SK-N-SH (cell line): ENCODE results near the gene CSKMT. TPM values are rescaled to one million over a fixed set of nuclear protein-coding genes. Genes with fewer than 3 reads are reported as not detected.

Source experiments
- CTCF ChIA-PET: fragments of 300-600, 350-600 bp; formaldehyde crosslinking; extraction: SDS; loops from one replicate; lab custom pipeline; 2021; lab: Yijun Ruan, JAX
- POLR2A ChIA-PET: fragments of 350-600 bp; sonication (Branson Sonifier 250); formaldehyde crosslinking; extraction: SDS; loops from one replicate; lab custom pipeline; 2020; ENCODE audit warnings: antibody characterized with exemption, inconsistent platforms; lab: Yijun Ruan, JAX
- DNase-seq: peaks from one replicate; pipeline ENCODE4 v3.0.0; 2012
- H2AFZ ChIP-seq: fragments of 200-600 bp; sonication (generic); 2 replicates; pipeline ENCODE4 v1.8.1; 2016; ENCODE audit warnings: antibody characterized with exemption, mild to moderate bottlenecking, low read depth
- H3F3A ChIP-seq: fragments of 200-600 bp; sonication (generic); replicated peaks from 2 replicates; pipeline ENCODE3; 2016; ENCODE audit warnings: antibody characterized with exemption, mild to moderate bottlenecking; ENCODE audit not compliant: insufficient read depth
- H3K27ac ChIP-seq, 2 experiments: fragments of 200-500 bp in 1 of 2; fragments of 200-600 bp in 1 of 2; sonication (Bioruptor generic) in 1 of 2; sonication (generic), shearing (Covaris generic) in 1 of 2; 2 replicates each; pipeline versions ENCODE4 v1.5.1 to v1.6.1; 2014 to 2016; ENCODE audit warnings: low read depth in 2 of 2, inconsistent platforms in 1 of 2, low read length in 1 of 2, mild to moderate bottlenecking in 1 of 2, mixed read lengths in 1 of 2
- H3K27me3 ChIP-seq: fragments of 200-600 bp; sonication (generic), shearing (Covaris generic); 2 replicates; pipeline ENCODE4 v1.6.1; 2016; ENCODE audit warnings: mixed run types; ENCODE audit not compliant: insufficient read depth
- H3K36me3 ChIP-seq, 2 experiments: fragments of 200-500 bp in 1 of 2; fragments of 200-600 bp in 1 of 2; sonication (Bioruptor generic) in 1 of 2; sonication (generic) in 1 of 2; replicated peaks in 1 of 2; 2 replicates each; pipeline versions ENCODE3 to v1.5.1; 2014 to 2016; ENCODE audit warnings: low read length in 1 of 2, mild to moderate bottlenecking in 1 of 2; ENCODE audit not compliant: insufficient read depth in 2 of 2, control insufficient read depth in 1 of 2
- H3K4me1 ChIP-seq, 2 experiments: fragments of 200-500 bp in 1 of 2; fragments of 200-600 bp in 1 of 2; sonication (Bioruptor generic) in 1 of 2; sonication (generic), shearing (Covaris generic) in 1 of 2; 2 replicates each; pipeline versions ENCODE4 v1.5.1 to v1.6.1; 2014 to 2016; ENCODE audit warnings: low read depth in 1 of 2, low read length in 1 of 2, mixed run types in 1 of 2; ENCODE audit not compliant: insufficient read depth in 2 of 2, control insufficient read depth in 1 of 2
- H3K4me2 ChIP-seq: fragments of 200-600 bp; sonication (generic), shearing (Covaris generic); 2 replicates; pipeline ENCODE4 v1.6.1; 2017; ENCODE audit warnings: mixed run types
- H3K4me3 ChIP-seq, 2 experiments: fragments of 200-500 bp in 1 of 2; fragments of 200-600 bp in 1 of 2; sonication (Bioruptor generic) in 1 of 2; sonication (generic), shearing (Covaris generic) in 1 of 2; 2 replicates each; pipeline versions ENCODE4 v1.5.1 to v1.8.1; 2014 to 2016; ENCODE audit warnings: low read depth in 2 of 2, inconsistent platforms in 1 of 2, low read length in 1 of 2, mild to moderate bottlenecking in 1 of 2, mixed read lengths in 1 of 2, moderate library complexity in 1 of 2
- H3K79me2 ChIP-seq: fragments of 200-600 bp; sonication (generic); 2 replicates; pipeline ENCODE4 v1.8.1; 2017; ENCODE audit warnings: mild to moderate bottlenecking; ENCODE audit not compliant: insufficient read depth
- H3K9ac ChIP-seq: fragments of 200-600 bp; sonication (generic); 2 replicates; pipeline ENCODE4 v1.6.1; 2017; ENCODE audit warnings: mixed run types
- H3K9me2 ChIP-seq: fragments of 200-600 bp; sonication (generic); 2 replicates; pipeline ENCODE4 v1.6.1; 2017; ENCODE audit warnings: mixed run types
- H3K9me3 ChIP-seq: fragments of 200-600 bp; sonication (generic); 2 replicates; pipeline ENCODE4 v1.6.1; 2017; ENCODE audit warnings: mixed run types, mild to moderate bottlenecking, moderate library complexity
- H4K20me1 ChIP-seq: fragments of 200-600 bp; sonication (generic); 2 replicates; pipeline ENCODE4 v1.6.1; 2017; ENCODE audit warnings: mild to moderate bottlenecking, mixed run types; ENCODE audit not compliant: insufficient read depth
- ELF1 ChIP-seq: IDR thresholded peaks from 2 replicates; pipeline ENCODE4 v1.4.0; 2012
- EP300 ChIP-seq, 2 experiments: IDR thresholded peaks; 2 replicates each; pipeline versions ENCODE4 v1.4.0 to v1.6.1; 2012; ENCODE audit warnings: borderline replicate concordance in 1 of 2, low read depth in 1 of 2, low read length in 1 of 2
- EZH2phosphoT487 ChIP-seq: fragments of 200-600 bp; sonication (generic); IDR thresholded peaks from 2 replicates; pipeline ENCODE4 v1.6.1; 2017; ENCODE audit warnings: low read depth, mixed run types, mild to moderate bottlenecking, antibody characterized with exemption, moderate library complexity, borderline replicate concordance
- FOXJ3 ChIP-seq: sonication (generic); formaldehyde crosslinking; IDR thresholded peaks from 2 replicates; pipeline ENCODE4 v1.5.1; 2020; ENCODE audit warnings: mild to moderate bottlenecking, missing genetic modification reagents
- GABPA ChIP-seq: IDR thresholded peaks from 2 replicates; pipeline ENCODE4 v1.4.0; 2012; ENCODE audit warnings: low read depth, mild to moderate bottlenecking
- JUND ChIP-seq: IDR thresholded peaks from 2 replicates; pipeline ENCODE4 v1.4.0; 2012
- NFIC ChIP-seq: IDR thresholded peaks from 2 replicates; pipeline ENCODE4 v1.4.0; 2012; ENCODE audit warnings: borderline replicate concordance
- NRF1 ChIP-seq: IDR thresholded peaks from 2 replicates; pipeline ENCODE4 v1.6.1; 2012; ENCODE audit warnings: low read depth, mild to moderate bottlenecking, low read length
- POLR2AphosphoS5 ChIP-seq: IDR thresholded peaks from 2 replicates; pipeline ENCODE4 v1.6.1; 2012; ENCODE audit warnings: low read depth, low read length
- RAD21 ChIP-seq: IDR thresholded peaks from 2 replicates; pipeline ENCODE4 v1.6.1; 2012; ENCODE audit warnings: mild to moderate bottlenecking, low read length
- RXRA ChIP-seq: IDR thresholded peaks from 2 replicates; pipeline ENCODE4 v1.4.0; 2012; ENCODE audit warnings: low read depth, mild to moderate bottlenecking, borderline replicate concordance
- SIN3A ChIP-seq: IDR thresholded peaks from 2 replicates; pipeline ENCODE4 v1.6.1; 2012; ENCODE audit warnings: low read depth, mild to moderate bottlenecking, low read length, moderate library complexity, borderline replicate concordance
- TAF1 ChIP-seq: IDR thresholded peaks from 2 replicates; pipeline ENCODE4 v1.6.1; 2012; ENCODE audit warnings: low read depth, mild to moderate bottlenecking, low read length, moderate library complexity, borderline replicate concordance
- TEAD4 ChIP-seq: IDR thresholded peaks from 2 replicates; pipeline ENCODE4 v1.4.0; 2012; ENCODE audit warnings: mild to moderate bottlenecking, borderline replicate concordance; ENCODE audit not compliant: insufficient read depth
- YY1 ChIP-seq: IDR thresholded peaks from 2 replicates; pipeline ENCODE4 v1.4.0; 2012; ENCODE audit warnings: low read depth, mild to moderate bottlenecking
- WGBS: methylation state at CpG from one replicate; pipeline ENCODE4 v1.1.6; 2017; ENCODE audit warnings: low lambda C conversion rate; 5-methylcytosine and 5-hydroxymethylcytosine counted together
- polyA plus RNA-seq, 3 experiments: library from polyadenylated mRNA; depleted of rRNA; stranded (reverse); fragments of >200 nt; gene quantifications; 2 replicates each; pipeline ENCODE4 v1.2.3, GENCODE V29; 2012
- TF ChIP-seq, protein P1 (sequence below): IDR thresholded peaks from 2 replicates; pipeline ENCODE4 v1.4.0; 2012; ENCODE audit warnings: low read depth
- TF ChIP-seq, protein P2 (sequence below): fragments of 150-350 bp; IDR thresholded peaks from 2 replicates; pipeline ENCODE4 v1.6.1; 2016; ENCODE audit warnings: mild to moderate bottlenecking, low read depth, low read length
- TF ChIP-seq, protein P3 (sequence below): IDR thresholded peaks from 2 replicates; pipeline ENCODE4 v1.6.1; 2012; ENCODE audit warnings: mild to moderate bottlenecking, low read depth, low read length, moderate library complexity
- TF ChIP-seq, protein P4 (sequence below): fragments of 200-600 bp; sonication (generic); IDR thresholded peaks from 2 replicates; pipeline ENCODE4 v1.6.1; 2017; ENCODE audit warnings: antibody characterized with exemption, mild to moderate bottlenecking, moderate library complexity

Gene CSKMT
- polyA plus RNA-seq, 1 of the 3 experiments (the other 2 are of a cell fraction), result 11.1 TPM

DNA sequence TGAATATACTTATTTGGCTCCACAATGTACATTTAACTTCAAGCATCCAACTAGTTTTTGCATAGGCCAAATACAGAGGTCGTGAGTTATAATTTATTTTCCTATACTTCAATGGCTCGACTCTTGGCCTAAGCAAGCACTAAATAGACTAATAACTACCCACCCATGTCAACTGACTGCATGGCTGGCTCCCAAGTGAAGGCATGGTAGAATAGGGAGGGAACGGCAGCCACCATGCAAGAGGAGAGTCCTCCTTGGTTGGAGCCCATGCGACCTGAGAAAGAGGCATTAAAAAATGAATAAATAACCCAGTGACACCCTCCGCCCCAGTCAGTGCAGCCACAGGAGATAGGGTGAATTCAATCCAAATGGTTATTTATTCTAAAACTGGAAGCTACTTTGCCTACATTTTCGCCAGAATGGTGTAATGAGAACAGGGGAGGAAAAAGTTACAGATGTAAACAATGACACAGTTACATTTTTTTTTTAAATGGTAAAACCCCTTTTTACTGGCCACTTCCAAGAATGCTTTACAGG, 47.2 kb downstream of the CSKMT start:
- Histone ChIP-seq H2AFZ (no peak overlapping the region), H3K27me3 (no peaks in the 10 kb centered on the region), H3K9ac (no peak overlapping the region), H3K4me1 (peaks cover 15 to 26% of the 10 kb centered on the region in 2 experiments; a peak in 3 of 4 replicates), H3F3A (peaks cover 68% of the 10 kb centered on the region), H3K27ac (no peak overlapping the region), H3K9me3 (no peaks in the 10 kb centered on the region), H3K36me3 (peaks cover 59 to 68% of the 10 kb centered on the region in 2 experiments), H3K9me2 (no peaks in the 10 kb centered on the region), H3K4me3 (no peak overlapping the region), H3K4me2 (no peak overlapping the region), H3K79me2 (peaks cover 24% of the 10 kb centered on the region), H4K20me1 (no peaks in the 10 kb centered on the region)
- no peak for TF ChIP-seq EP300 (IDR thresholded peaks at IDR 0.05; ENCODE audit: borderline replicate concordance in 1 of 2, low read depth in 1 of 2, low read length in 1 of 2)
- no peak for TF ChIP-seq RXRA
- TF ChIP-seq YY1, result no peak
- TF ChIP-seq, protein P1, sequence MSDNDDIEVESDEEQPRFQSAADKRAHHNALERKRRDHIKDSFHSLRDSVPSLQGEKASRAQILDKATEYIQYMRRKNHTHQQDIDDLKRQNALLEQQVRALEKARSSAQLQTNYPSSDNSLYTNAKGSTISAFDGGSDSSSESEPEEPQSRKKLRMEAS, result no peak
- no peak for TF ChIP-seq JUND
- TF ChIP-seq ELF1, result no peak
- no peak for TF ChIP-seq GABPA
- TF ChIP-seq, protein P2, sequence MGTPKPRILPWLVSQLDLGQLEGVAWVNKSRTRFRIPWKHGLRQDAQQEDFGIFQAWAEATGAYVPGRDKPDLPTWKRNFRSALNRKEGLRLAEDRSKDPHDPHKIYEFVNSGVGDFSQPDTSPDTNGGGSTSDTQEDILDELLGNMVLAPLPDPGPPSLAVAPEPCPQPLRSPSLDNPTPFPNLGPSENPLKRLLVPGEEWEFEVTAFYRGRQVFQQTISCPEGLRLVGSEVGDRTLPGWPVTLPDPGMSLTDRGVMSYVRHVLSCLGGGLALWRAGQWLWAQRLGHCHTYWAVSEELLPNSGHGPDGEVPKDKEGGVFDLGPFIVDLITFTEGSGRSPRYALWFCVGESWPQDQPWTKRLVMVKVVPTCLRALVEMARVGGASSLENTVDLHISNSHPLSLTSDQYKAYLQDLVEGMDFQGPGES, result no peak
- no peak for TF ChIP-seq EZH2phosphoT487
- no peak for TF ChIP-seq POLR2AphosphoS5
- ChIA-PET CTCF (interaction anchor here (1.5 kb wide), 1 partner anchor 57 kb away, joined by 4 read pairs; no protein-coding TSS in a partner anchor), POLR2A (no interaction called here)
- no peak for DNase-seq
- 92% methylated on average over 6 of the region's 6 CpGs for WGBS

DNA sequence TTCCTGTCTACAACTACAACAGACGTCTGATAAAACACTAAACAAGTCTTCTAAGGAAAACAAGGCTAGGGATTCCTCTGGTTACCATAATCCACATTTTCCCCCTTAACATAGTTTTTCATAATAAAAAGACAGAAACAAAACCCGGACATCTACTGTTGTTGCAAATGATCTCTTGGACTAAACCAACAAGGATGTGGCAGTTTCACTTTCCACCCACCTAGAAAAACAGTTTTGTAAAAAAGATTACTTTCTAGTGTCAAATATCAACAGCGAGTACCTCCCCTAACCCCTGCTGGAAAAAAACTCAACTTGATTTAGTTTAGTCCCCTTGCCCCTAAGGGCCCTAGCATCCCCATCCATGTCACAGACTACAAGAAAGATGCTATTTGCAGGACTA, 47.7 kb downstream of the CSKMT start:
- H4K20me1 ChIP-seq, result no peaks in the 10 kb centered on the region
- H3K79me2 ChIP-seq, result peaks cover 29% of the 10 kb centered on the region
- H3K4me1 ChIP-seq, result peaks cover 15 to 21% of the 10 kb centered on the region in 2 experiments; a peak in 3 of 4 replicates
- H3K36me3 ChIP-seq, result peaks cover 64 to 71% of the 10 kb centered on the region in 2 experiments
- no peaks in the 10 kb centered on the region for H3K9me3 ChIP-seq
- no peak overlapping the region for H3K4me2 ChIP-seq
- 92% methylated on average over 3 of the region's 3 CpGs for WGBS
- H3F3A ChIP-seq, result peaks cover 68% of the 10 kb centered on the region
- CTCF ChIA-PET, result interaction anchor here (1.1 to 1.5 kb wide), 2 partner anchors 8 to 57 kb away, joined by 3 to 4 read pairs; no protein-coding TSS in a partner anchor
- POLR2A ChIA-PET, result no interaction called here
- no peaks in the 10 kb centered on the region for H3K27me3 ChIP-seq
- no peak overlapping the region for H3K9ac ChIP-seq
- no peak overlapping the region for H2AFZ ChIP-seq
- no peak for DNase-seq
- H3K4me3 ChIP-seq, result no peak overlapping the region
- H3K9me2 ChIP-seq, result no peaks in the 10 kb centered on the region
- no peak overlapping the region; a peak in 1 of 4 replicates for H3K27ac ChIP-seq
- TF ChIP-seq NFIC, result no peak
- TF ChIP-seq, protein P2, result no peak
- no peak for TF ChIP-seq JUND
- TF ChIP-seq RAD21, result no peak
- TF ChIP-seq FOXJ3 (CRISPR knock-in tag), result no peak
- no peak for TF ChIP-seq SIN3A
- TF ChIP-seq, protein P3, sequence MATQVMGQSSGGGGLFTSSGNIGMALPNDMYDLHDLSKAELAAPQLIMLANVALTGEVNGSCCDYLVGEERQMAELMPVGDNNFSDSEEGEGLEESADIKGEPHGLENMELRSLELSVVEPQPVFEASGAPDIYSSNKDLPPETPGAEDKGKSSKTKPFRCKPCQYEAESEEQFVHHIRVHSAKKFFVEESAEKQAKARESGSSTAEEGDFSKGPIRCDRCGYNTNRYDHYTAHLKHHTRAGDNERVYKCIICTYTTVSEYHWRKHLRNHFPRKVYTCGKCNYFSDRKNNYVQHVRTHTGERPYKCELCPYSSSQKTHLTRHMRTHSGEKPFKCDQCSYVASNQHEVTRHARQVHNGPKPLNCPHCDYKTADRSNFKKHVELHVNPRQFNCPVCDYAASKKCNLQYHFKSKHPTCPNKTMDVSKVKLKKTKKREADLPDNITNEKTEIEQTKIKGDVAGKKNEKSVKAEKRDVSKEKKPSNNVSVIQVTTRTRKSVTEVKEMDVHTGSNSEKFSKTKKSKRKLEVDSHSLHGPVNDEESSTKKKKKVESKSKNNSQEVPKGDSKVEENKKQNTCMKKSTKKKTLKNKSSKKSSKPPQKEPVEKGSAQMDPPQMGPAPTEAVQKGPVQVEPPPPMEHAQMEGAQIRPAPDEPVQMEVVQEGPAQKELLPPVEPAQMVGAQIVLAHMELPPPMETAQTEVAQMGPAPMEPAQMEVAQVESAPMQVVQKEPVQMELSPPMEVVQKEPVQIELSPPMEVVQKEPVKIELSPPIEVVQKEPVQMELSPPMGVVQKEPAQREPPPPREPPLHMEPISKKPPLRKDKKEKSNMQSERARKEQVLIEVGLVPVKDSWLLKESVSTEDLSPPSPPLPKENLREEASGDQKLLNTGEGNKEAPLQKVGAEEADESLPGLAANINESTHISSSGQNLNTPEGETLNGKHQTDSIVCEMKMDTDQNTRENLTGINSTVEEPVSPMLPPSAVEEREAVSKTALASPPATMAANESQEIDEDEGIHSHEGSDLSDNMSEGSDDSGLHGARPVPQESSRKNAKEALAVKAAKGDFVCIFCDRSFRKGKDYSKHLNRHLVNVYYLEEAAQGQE, result no peak
- no peak for TF ChIP-seq EP300 (IDR thresholded peaks at IDR 0.05; ENCODE audit: borderline replicate concordance in 1 of 2, low read depth in 1 of 2, low read length in 1 of 2)
- TF ChIP-seq TAF1, result no peak
- no peak for TF ChIP-seq TEAD4
- TF ChIP-seq NRF1, result no peak
- no peak for TF ChIP-seq YY1
- TF ChIP-seq, protein P4, sequence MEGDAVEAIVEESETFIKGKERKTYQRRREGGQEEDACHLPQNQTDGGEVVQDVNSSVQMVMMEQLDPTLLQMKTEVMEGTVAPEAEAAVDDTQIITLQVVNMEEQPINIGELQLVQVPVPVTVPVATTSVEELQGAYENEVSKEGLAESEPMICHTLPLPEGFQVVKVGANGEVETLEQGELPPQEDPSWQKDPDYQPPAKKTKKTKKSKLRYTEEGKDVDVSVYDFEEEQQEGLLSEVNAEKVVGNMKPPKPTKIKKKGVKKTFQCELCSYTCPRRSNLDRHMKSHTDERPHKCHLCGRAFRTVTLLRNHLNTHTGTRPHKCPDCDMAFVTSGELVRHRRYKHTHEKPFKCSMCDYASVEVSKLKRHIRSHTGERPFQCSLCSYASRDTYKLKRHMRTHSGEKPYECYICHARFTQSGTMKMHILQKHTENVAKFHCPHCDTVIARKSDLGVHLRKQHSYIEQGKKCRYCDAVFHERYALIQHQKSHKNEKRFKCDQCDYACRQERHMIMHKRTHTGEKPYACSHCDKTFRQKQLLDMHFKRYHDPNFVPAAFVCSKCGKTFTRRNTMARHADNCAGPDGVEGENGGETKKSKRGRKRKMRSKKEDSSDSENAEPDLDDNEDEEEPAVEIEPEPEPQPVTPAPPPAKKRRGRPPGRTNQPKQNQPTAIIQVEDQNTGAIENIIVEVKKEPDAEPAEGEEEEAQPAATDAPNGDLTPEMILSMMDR, result no peak
